GM18505 (cell line): Measurements from ENCODE around the gene EYA2.

ENCODE experiments used
- ATAC-seq: cut with Tn5 transposase; IDR thresholded peaks from one replicate; pipeline ENCODE4 v1.9.1; 2021; ENCODE audit not compliant: unreplicated experiment
- POLR2A ChIP-seq: IDR thresholded peaks from 4 replicates; pipeline ENCODE4 v1.6.1; 2011; ENCODE audit warnings: borderline replicate concordance; ENCODE audit not compliant: insufficient read depth, insufficient read length; ENCODE audit errors: extremely low read depth

EYA2 gene, protein sequence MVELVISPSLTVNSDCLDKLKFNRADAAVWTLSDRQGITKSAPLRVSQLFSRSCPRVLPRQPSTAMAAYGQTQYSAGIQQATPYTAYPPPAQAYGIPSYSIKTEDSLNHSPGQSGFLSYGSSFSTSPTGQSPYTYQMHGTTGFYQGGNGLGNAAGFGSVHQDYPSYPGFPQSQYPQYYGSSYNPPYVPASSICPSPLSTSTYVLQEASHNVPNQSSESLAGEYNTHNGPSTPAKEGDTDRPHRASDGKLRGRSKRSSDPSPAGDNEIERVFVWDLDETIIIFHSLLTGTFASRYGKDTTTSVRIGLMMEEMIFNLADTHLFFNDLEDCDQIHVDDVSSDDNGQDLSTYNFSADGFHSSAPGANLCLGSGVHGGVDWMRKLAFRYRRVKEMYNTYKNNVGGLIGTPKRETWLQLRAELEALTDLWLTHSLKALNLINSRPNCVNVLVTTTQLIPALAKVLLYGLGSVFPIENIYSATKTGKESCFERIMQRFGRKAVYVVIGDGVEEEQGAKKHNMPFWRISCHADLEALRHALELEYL

DNA sequence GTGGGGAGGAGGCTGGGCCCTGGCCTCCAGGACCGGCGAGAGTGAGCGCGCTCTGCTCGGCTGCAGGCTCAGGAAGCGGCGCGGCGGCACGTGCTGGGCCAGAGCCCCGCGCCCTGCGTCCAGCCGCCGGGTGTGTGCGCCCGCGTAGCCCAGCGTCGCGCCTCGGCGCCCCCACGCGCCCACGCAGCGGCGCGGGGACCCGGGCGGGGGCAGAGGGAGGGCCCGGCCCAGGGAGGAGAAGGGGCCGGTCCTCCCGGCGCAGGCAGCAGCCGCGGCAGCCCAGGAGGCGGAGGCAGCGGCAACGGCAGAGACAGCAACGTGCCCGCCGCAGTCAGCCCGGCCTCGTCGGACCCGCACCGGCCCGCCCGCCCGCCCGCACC, at the start of gene EYA2:
EYA2 (plus strand) TSS at position 265 of the 380 bp plus-strand sequence. CDS start 95,168 bp downstream, outside the sequence.
- ATAC-seq: no peak
- TF ChIP-seq POLR2A: no peak

DNA sequence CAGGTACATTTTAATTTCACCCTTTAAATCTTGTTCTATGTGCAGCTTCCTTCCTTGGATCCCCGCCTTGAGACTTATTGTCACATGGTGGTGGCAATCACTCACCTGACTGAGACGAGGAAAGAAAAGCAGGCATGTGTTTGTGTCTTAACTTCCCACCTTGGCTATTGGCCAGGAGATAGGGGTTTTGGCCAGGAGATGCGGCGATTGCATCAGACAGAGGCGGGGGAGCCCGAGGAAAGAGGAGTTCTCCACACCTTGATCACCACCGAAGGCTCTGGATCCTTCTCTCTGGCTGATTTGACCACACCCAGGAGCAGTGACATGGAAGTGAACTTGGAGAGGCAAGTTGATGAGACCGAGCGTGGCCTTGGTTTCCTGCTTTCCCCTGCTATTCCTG, 49.7 kb upstream of the EYA2 start:
- no peak for ATAC-seq
- TF ChIP-seq POLR2A: no peak

DNA sequence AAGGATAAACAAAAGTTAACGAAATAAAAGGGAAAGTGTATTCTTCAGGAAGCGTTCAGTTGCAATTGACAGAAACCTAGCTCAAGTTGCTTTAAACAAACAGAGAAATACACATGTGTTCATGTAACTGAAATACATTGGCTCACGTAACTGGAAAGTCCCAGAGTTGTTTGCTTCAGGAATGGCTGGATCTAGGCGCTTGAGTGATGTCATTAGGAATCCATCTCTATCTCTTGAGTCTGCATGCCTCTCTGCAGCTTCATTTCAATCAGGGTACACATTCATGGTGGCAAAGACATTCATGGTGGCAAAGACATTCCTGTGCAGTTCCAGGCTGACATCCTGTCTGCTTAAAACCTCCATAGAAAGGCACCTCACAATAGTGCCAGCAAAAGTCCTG, 45.4 kb upstream of the EYA2 start:
- no peak for TF ChIP-seq POLR2A
- ATAC-seq: no peak

DNA sequence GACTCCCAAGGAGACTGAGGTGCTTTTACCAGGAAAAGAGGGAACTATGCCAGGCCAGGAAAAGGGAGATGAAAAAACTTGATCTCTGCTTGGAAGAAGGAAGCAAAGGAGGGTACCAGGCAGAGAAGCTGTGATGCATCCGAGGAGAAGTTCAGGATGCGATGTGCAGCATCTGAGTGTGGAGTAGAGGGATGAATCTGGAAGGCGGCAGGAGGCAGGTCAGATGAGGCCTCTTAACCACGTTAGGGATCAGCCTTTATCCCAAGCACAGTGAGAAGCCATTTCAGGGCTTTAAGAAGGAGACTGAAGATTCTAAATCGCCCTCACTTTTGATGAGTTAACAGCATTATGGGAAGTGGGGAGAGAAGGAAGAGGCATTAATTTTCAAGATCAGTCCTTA, 44.9 kb upstream of the EYA2 start:
- ATAC-seq: no peak

DNA sequence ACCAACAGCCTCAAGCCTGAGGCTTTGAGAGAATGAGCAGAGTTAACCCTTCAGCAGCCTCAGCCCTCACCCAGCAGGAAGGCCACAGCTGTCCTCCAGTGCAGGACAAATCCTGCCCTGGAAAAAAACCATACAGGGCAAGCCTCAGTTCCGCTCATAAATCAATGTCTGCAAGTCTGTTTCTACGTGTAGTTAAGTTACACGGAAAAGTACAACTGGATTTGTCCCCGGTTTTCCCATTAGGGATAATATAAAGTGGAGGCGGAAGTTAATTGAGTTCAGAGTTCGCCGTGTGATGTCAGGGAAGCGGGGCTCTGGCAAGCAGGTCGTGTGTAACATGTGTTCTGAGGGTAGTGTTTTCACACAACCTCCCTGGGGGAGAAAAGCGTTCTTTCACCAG, 44.2 kb upstream of the EYA2 start:
- no peak for TF ChIP-seq POLR2A
- ATAC-seq: no peak

More for the DNA sequence above, 44.9 kb upstream of the EYA2 start:
- no peak for TF ChIP-seq POLR2A

DNA sequence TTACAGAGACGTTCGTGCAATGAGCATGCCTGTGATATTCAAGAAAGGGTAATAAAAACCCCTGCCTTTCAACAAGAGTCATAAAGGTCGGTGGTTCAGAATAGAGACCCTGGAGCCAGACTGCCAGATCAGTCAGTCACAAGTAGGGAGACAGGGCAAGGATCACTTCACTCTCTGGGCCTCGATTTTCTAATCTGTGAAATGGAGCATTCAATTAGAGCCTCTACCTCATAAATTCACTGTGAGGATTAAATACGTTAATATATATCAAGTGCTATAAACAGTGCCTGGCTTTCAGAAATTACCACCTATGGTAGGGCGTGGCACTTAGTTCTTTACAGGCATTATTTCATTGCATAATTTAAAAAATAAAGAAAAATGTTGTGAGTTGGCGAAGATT, 43.7 kb upstream of the EYA2 start:
- ATAC-seq: no peak
- TF ChIP-seq POLR2A: no peak

DNA sequence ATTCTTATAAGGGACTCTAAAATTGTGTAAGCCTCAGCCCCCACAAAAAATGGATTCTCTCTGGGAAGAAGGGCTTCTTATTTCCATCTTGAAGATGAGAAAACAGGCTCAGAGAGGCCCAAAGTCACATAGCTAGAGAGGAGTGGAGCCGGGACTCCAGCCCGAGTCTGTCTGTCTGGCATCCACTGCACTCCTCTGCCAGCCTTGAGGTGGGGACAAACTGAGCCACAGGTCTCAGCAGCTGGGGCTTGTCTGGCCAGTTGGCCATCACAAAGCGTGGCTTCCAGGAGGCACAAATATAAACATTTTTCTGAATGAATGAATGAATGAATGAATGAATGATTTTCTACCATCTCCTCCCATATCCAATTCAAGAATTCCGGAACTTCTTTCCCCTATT, 42.9 kb upstream of the EYA2 start:
- no peak for ATAC-seq
- no peak for TF ChIP-seq POLR2A

DNA sequence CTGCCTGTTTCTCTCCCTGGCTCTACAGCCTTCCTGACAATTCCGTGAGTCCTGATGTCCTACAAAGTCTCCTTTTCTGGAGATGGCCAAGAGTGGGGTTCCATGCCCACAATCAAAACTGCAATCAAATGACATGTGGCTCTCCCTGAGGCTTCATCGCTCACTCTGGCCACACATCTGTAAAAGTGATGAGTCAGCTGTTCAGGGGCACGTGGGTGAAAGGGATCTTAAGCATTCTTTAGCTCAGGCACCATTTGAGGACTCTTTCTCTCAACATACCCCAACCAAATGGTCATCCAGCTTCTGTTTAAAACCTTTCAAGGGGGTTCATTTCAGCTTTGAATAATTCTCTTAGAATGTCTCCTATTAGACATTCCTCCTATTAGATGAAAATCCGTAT, 42.3 kb upstream of the EYA2 start:
- no peak for ATAC-seq
- TF ChIP-seq POLR2A: no peak

DNA sequence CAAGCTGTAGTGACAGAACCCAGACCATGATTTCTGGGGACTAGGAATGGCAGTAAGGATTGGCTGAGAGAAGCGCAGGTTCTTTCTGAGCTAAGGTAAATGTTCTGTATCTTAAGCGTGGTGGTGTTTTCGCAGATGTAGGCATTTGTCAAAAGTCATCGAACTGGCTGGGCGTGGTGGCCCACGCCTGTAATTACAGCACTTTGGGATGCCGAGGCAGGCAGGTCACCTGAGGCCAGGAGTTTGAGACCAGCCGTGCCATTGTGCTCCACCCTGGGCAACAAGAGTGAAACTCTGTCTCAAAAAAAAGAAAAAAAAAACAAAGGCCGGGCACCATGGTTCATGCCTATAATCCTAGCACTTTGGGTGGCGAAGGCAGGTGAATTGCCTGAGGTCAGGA, 40.7 kb upstream of the EYA2 start:
- no peak for TF ChIP-seq POLR2A
- ATAC-seq: no peak

DNA sequence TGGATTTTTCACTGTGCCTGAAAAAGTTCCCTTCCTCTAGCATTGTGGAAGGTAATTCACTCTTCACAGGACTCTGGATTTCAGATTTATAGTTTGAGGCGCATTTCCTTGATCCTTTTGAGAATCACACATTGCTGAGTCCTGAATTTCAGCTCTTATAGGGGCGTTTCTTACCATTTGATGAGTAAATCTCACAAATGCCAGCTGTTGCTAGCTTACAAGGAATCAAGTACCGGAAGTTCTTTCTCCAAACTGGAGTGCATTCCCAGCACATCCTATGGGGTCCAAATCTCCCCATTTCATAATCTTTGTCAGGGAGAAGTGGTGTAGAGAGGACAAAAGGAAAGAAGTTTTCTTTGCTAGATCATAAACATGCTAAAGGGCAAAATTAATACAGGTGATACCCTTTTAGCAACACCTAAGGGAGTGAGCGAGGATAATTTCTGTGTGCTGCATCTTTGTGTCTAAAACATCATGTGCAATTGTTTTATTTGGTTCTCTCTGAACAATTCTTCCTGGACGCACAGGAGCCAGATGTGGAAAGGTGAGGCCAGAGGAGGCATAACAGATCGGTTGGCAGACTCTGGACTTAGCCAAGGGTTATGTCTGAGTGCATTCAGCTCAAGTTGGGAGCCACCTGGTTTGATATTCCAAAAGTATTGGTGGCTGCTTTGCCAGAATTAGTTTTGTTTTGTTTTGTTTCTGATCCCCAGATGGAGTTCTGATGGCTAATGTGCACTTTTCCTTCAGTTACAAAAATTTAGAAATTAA, 37.4 kb upstream of the EYA2 start:
- ATAC-seq: no peak
- TF ChIP-seq POLR2A: no peak

DNA sequence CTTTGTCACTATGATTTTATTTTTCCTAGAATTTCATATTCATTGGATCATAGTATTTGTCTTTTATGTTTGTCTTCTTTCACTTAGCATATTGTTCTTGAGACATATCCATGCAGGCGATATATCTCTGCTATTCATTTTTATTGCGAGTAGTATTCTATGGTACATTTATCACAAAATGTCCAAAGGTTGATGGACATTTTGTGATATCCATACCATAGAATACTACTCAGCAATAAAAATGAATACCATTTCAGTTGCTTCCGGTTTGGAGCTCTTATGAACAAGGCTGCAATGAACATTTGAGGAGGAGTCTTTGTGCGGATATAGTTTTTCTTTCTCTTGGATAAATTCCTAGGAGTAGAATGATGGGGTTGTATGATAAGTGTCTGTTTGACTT, 28.8 kb upstream of the EYA2 start:
- no peak for ATAC-seq
- TF ChIP-seq POLR2A: no peak

DNA sequence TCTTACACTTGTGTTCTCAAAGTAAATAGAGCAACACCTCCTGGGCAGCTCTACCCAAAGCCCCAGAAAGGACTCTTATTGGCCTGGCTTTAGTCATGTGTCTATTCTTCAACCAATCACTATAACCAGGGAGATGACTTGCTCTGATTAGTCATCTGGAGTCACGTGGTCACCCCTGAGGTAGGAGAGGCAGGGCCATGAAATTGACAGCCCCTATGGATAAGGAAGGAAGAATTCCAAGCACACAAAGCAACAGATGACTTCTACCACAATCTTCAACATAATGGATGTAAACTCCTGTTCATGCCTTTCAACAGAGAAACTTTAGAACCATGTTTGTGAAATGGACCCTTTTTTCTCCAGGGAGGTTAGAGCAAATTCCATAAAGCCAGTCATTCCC, 24.6 kb upstream of the EYA2 start:
- no peak for ATAC-seq
- TF ChIP-seq POLR2A: no peak

DNA sequence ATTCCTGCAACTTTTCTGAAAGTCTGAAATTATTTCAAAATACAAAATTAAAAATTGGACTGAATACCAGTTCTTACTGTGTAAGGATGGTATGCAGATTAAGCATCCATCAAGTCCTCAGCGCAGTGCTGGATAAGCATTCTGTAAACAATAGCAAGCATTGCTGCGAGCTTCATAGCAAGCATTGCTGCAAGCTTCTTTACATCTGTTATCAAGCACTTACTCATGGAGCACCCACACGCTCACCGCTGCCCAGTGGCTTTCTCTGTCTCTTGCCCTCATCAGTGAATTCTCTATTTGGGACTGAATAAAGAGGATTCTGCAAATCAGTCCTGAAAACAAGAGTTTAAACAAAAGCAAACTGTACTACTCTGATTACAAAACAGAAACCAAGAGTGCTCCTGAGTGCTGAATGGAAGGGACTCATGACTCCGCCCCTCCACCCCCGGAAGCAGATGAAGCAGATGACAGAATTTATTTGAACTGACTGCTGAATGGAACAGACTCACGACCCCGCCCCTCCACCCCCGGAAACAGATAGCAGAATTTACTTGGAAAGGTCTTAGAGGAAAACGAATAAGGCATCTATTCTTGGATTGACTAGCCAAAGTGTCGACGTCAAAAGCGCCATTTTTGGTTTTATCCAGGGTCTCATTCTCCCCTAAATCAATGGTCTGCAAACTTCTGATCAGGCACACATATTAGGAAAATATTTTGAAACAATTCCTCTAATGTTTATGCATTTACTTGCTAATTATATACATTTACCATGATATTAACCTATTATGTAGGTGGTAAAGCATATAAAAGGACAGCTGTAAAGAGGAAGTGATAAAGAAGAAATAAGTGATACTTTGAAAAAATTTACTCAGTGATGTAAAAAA, 22.1 kb upstream of the EYA2 start:
- no peak for ATAC-seq
- no peak for TF ChIP-seq POLR2A
